Mucosa of descending colon (tissue), 3 donors: ENCODE results near the gene HCFC2. TPM values are rescaled to one million over a fixed set of nuclear protein-coding genes. Genes with fewer than 3 reads are reported as not detected.
A peak's percentile ranks its signal among the peaks of the same experiment; 100 is the strongest.
"Not testable (repeated sequence)": the region's sequence is repeated elsewhere in the genome, so short reads cannot be mapped to it uniquely, and the experiment has no call there.

Experiments
- ATAC-seq: fragments of 200-7000 bp; cut with Tn5 transposase; one replicate; pipeline ENCODE4 v1.9.1; 2020; ENCODE audit warnings: mild to moderate bottlenecking, moderate library complexity
- DNase-seq, 3 donors: peaks; one replicate each; pipeline ENCODE4 v3.0.0-alpha.2; 2020
- H3K36me3 ChIP-seq: fragments of 200-600 bp; one replicate; pipeline ENCODE4 v1.8.0; 2021; ENCODE audit warnings: low read depth, mild to moderate bottlenecking
- H3K4me1 ChIP-seq: fragments of 200-600 bp; one replicate; pipeline ENCODE4 v1.8.0; 2021; ENCODE audit warnings: low read depth, mild to moderate bottlenecking
- H3K4me3 ChIP-seq: fragments of 200-600 bp; one replicate; pipeline ENCODE4 v1.8.0; 2021; ENCODE audit warnings: mild to moderate bottlenecking
- H3K9me3 ChIP-seq: fragments of 200-600 bp; one replicate; pipeline ENCODE4 v1.8.0; 2021; ENCODE audit warnings: mild to moderate bottlenecking
- CTCF ChIP-seq: fragments of 200-600 bp; IDR thresholded peaks from one replicate; pipeline ENCODE4 v1.8.0; 2022; ENCODE audit warnings: antibody characterized with exemption, mild to moderate bottlenecking
- intact Hi-C, 2 donors: fragments of 100-400 bp; cut with DNase I in 1 of 2; cut with micrococcal nuclease in 1 of 2; formaldehyde crosslinking; loops; one replicate each; pipeline versions ENCODE4 v1.11.0 to v1.11.1; 2022; cut with DNase I, micrococcal nuclease
- total RNA-seq, 3 donors: library from RNA; stranded (reverse); fragmentation: NEBNext Ultra II Directional in 2 of 3; extraction: Animal tissue kit (Norgen Biotek cat#: 25700) in 2 of 3; gene quantifications; one replicate each; pipeline versions ENCODE4 v1.2.1 to v1.2.4, GENCODE V29; 2021 to 2023
- donor health status: DM: no; HTN: no; CAD: no; lungs with moderate emphysema.
- donor health status: DM: no; HTN: no; CAD: no.
- donor health status: DM: no; HTN: yes; CAD: no.

Gene HCFC2
- total RNA-seq, 3 donors from 2014 or later: 13.8 to 31.9 (median 14.2) TPM

- DNase-seq (peak; percentile 61 to 96 (median 82)), ATAC-seq (peak; percentile 88)
- Histone ChIP-seq H3K4me3 (no peak overlapping the region), H3K4me1 (no peaks in the 10 kb centered on the region), H3K9me3 (no peaks in the 10 kb centered on the region), H3K36me3 (no peaks in the 10 kb centered on the region)
- intact Hi-C loops: loop anchor here in 1 of 2 donors (10.0 kb wide), 1 partner anchor 164 kb away; no protein-coding TSS in a partner anchor
- TF ChIP-seq CTCF: peak; percentile 70
These were observed 44.6 kb downstream of the HCFC2 start for GRCh38 chr12:104108755-104109445.

- Histone ChIP-seq H3K9me3 (no peaks in the 10 kb centered on the region), H3K36me3 (no peaks in the 10 kb centered on the region), H3K4me3 (no peak overlapping the region), H3K4me1 (no peaks in the 10 kb centered on the region)
- ATAC-seq (peak; percentile 49), DNase-seq (no peak)
- TF ChIP-seq CTCF: no peak
- intact Hi-C loops: loop anchor here in 1 of 2 donors (10.0 kb wide), 1 partner anchor 165 kb away; no protein-coding TSS in a partner anchor
These were observed 45.3 kb downstream of the HCFC2 start for GRCh38 chr12:104109446-104110271.

GRCh38 chr12:104114834-104115586 is 50.7 kb downstream of the HCFC2 start:
- H3K4me3 ChIP-seq, H3K9me3 ChIP-seq, H3K36me3 ChIP-seq, intact Hi-C loops, H3K4me1 ChIP-seq, DNase-seq: not testable (repeated sequence)
- ATAC-seq: peak; percentile 28

- ATAC-seq: no peak
These were observed 51.2 kb downstream of the HCFC2 start for GRCh38 chr12:104115587-104115975.

GRCh38 chr12:104121001-104121400 is 56.7 kb downstream of the HCFC2 start:
- no peak for TF ChIP-seq CTCF
- intact Hi-C loops: no loop called here
- H3K9me3 ChIP-seq: no peaks in the 10 kb centered on the region
- H3K36me3 ChIP-seq: no peaks in the 10 kb centered on the region
- H3K4me3 ChIP-seq: no peak overlapping the region
- no peaks in the 10 kb centered on the region for H3K4me1 ChIP-seq
- DNase-seq (no peak), ATAC-seq (no peak)

More at GRCh38 chr12:104115587-104115975, 51.2 kb downstream of the HCFC2 start:
- Histone ChIP-seq H3K9me3 (no peaks in the 10 kb centered on the region), H3K36me3 (no peaks in the 10 kb centered on the region), H3K4me1 (no peaks in the 10 kb centered on the region), H3K4me3 (no peak overlapping the region)
- DNase-seq: no peak
- intact Hi-C loops: no loop called here
- no peak for TF ChIP-seq CTCF
